DND-41 (cell line): ENCODE data around the gene CTBP2.

ENCODE experiments used
- CTCF ChIP-seq: IDR thresholded peaks from 2 replicates; pipeline ENCODE4 v1.5.1; 2012; ENCODE audit warnings: borderline replicate concordance, low read length, moderate library complexity, mild to moderate bottlenecking; ENCODE audit not compliant: poor library complexity, severe bottlenecking; ENCODE audit errors: extremely low read depth
- EZH2 ChIP-seq: IDR thresholded peaks from 3 replicates; pipeline ENCODE4 v1.6.1; 2012; ENCODE audit warnings: borderline replicate concordance, low read depth, mild to moderate bottlenecking, moderate library complexity, low read length, inconsistent platforms; ENCODE audit not compliant: severe bottlenecking

DNA sequence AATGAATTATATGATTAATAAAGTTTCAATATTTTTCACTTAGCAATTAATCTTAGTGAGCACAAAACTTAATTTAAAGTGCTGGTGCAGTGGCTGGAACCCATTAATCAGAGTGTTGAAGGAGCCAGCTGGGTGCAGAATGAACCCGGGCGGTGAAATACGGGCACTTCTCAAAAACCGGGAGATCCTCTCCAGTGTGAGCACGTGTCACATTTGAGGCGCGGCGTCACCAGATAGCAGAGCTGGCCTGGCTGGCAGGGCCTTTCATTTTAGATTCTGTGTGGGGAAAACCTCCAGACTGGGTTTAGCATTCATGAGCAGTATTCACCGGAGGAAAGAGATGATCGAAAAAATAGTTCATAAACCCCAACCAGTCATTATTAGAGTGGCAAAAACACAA, 34.5 kb upstream of the CTBP2 start:
- no peak for TF ChIP-seq CTCF
- TF ChIP-seq EZH2: no peak
